Motor neuron (in vitro differentiated cells): Measurements from ENCODE around the gene GALNT16. TPM values are rescaled to one million over a fixed set of nuclear protein-coding genes. Genes with fewer than 3 reads are reported as not detected.
A peak's percentile ranks its signal among the peaks of the same experiment; 100 is the strongest.

Experiments
- ATAC-seq, 8 experiments: fragments of 200-7000 bp; cut with Tn5 transposase; replicated peaks in 6 of 8; 2 replicates each; pipeline ENCODE4 v1.8.0; 2021; ENCODE audit warnings: mild to moderate bottlenecking in 8 of 8, moderate library complexity in 8 of 8
- H3K27ac ChIP-seq, 2 donors: fragments of 250-450 bp; sonication (Bioruptor Pico); 2 replicates each; pipeline ENCODE4 v1.9.0; 2021; ENCODE audit warnings: antibody characterized with exemption in 2 of 2, mild to moderate bottlenecking in 2 of 2, moderate library complexity in 1 of 2
- H3K4me1 ChIP-seq, 2 donors: fragments of 250-450 bp; sonication (Bioruptor Pico); replicated peaks in 1 of 2; 2 replicates each; pipeline ENCODE4 v1.6.1; 2021; ENCODE audit warnings: antibody characterized with exemption in 2 of 2, mild to moderate bottlenecking in 2 of 2, moderate library complexity in 1 of 2
- H3K4me3 ChIP-seq, 5 donors: fragments of 250-450 bp; sonication (Bioruptor Pico); 2 replicates each; pipeline ENCODE4 v1.9.0; 2021; ENCODE audit warnings: antibody characterized with exemption in 5 of 5, mild to moderate bottlenecking in 5 of 5, moderate library complexity in 4 of 5
- WGBS, 10 experiments: fragments of 450-650 bp; shearing (Covaris generic); methylation state at CpG; one replicate each; pipeline ENCODE4 v1.0.0; 2022; 5-methylcytosine and 5-hydroxymethylcytosine counted together
- in situ Hi-C, 9 experiments: fragments of 400-800 bp; cut with MboI; loops; one replicate each; pipeline ENCODE4 v1.15.0; 2021; ENCODE audit warnings: low sequenced_read_pairs in 9 of 9, low pct_unique_long_range_greater_than_20kb in 2 of 9; ENCODE audit not compliant: unreplicated experiment in 9 of 9
- total RNA-seq, 8 experiments: library from RNA; unstranded; fragments of 300-600 nt; gene quantifications; 2 replicates each; pipeline versions ENCODE4 v1.2.3 to v1.2.4, GENCODE V29; 2022

The GALNT16 gene
- total RNA-seq, 8 experiments from 2014 or later = 0.72 to 23.5 (median 11.9) TPM

DNA sequence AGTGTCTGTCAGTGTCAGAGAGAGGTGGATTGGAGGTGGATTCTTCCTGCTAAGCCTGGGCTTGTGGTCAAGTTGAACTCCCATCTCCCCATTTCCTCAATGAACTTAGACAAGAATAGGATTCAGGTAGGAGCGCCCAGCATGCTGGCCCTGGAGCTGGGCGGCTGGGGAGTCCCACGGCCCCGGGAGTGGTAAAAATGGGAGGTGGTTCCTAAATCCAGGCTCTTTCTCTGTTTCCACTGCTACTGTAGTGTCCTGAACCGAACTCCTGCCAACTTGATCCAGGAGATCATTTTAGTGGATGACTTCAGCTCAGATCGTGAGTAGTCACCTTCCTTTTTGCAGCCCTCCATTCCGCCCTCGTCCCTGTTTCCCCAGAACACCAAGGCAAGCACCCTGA, 65.1 kb downstream of the GALNT16 start:
- WGBS, 10 experiments = 90 to 100% (median 94%) methylated on average over 1 to 8 of the region's 8 CpGs; no CpG with 5 or more reads in 5 of the 10 experiments
- Histone ChIP-seq H3K4me3 (no peak overlapping the region), H3K27ac (no peak overlapping the region), H3K4me1 (peaks cover 8 to 16% of the 10 kb centered on the region in 2 donors)
- in situ Hi-C loops = no loop called here
- ATAC-seq = no peak

DNA sequence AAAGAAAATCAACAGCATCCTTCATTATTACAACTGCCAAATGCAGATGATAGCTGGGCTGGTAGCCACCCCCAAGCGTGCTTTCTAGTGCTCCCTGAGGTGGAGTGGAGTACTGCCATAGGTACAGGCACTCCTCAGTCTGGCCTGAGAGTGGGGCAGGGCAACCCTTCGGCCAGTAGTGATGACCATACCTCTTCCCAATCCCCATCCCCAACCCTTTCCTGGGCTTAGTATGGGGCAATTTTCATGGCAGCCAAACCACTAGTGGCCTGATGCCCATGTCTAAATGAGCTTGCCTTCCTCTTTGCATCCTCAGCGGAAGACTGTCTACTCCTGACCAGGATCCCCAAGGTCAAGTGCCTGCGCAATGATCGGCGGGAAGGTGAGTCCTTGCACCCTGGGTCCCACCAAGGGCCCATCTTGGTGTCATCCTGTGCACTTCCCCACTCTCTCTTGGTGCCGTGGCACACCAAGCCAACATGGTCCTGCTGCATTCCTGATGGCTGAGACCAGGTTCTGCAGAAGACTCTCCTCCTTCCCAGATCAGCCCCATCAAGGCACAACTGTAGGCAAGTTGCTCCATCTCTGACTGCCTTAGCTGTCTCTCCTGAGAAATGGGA, 65.8 kb downstream of the GALNT16 start:
- in situ Hi-C loops = no loop called here
- Histone ChIP-seq H3K27ac (no peak overlapping the region), H3K4me3 (no peak overlapping the region), H3K4me1 (peaks cover 8 to 16% of the 10 kb centered on the region in 2 donors)
- 40 to 100% (median 95%) methylated on average over 1 to 4 of the region's 7 CpGs; no CpG with 5 or more reads in 2 of the 10 experiments for WGBS, 10 experiments
- peak in 1 of 8 experiments; percentile 59 for ATAC-seq

DNA sequence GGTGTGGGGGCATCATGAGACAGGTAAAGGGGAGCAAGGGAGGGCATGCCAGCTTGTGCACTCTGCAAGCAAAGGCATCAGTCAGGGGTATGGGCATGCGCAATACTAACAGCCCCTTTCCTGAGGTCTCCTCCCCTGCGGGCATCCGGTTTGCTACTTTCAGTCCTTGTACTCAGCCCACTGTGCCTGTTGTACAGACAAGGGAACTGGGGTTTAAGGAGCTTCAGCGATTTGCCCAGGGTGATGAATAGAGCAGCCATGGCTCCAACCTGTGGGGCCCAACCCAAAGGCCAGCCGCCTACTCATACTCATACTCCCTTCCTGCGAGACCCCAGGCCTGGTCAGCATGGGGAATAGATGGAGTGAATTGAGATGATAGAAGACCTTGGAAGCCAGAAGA, 66.7 kb downstream of the GALNT16 start:
- Histone ChIP-seq H3K4me1 (peaks cover 8 to 16% of the 10 kb centered on the region in 2 donors), H3K4me3 (no peak overlapping the region), H3K27ac (no peak overlapping the region)
- in situ Hi-C loops = no loop called here
- WGBS, 10 experiments = 54 to 81% (median 60%) methylated on average over 3 to 4 of the region's 6 CpGs; no CpG with 5 or more reads in 7 of the 10 experiments
- no peak for ATAC-seq

DNA sequence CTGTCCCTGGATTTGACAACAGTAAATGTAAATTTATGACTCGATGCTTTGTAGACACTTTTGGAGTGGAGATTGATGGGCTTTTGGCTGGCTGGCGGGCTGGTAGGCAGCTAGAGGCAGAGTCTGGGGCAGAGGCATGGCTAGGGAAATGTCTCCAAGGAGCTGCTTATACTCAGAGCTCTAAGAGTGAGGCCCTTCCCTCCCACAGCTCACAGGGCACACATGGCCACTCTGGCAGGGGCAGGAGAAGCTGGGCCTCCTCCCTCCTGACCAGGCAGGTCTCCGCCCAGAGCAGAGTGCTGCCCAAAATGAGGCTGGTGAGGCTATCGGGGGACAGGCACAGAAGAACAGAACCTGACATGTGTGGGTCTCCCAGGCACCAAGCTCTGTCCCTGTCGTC, 67.5 kb downstream of the GALNT16 start:
- Histone ChIP-seq H3K4me3 (no peak overlapping the region), H3K4me1 (peaks cover 8 to 16% of the 10 kb centered on the region in 2 donors), H3K27ac (no peak overlapping the region)
- peak in 2 of 8 experiments; percentile 38 to 63 for ATAC-seq
- in situ Hi-C loops = no loop called here
- 20 to 100% (median 74%) methylated on average over 1 to 4 of the region's 5 CpGs; no CpG with 5 or more reads in 2 of the 10 experiments for WGBS, 10 experiments

DNA sequence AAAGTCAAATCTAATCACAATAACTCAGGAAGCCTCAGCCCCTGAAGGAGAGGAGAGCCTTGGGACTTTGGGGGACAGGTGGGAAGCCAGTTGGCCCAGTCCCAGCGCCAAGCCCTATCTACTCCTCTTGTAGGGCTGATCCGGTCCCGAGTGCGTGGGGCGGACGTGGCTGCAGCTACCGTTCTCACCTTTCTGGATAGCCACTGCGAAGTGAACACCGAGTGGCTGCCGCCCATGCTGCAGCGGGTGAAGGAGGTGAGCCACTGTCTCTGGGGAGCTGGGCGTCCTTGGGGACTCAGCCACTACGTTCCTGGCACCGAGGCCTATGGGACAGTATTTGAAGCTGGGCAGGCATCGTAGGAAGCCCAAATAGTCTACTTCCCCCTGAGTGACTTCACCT, 68.4 kb downstream of the GALNT16 start:
- Histone ChIP-seq H3K4me1 (peaks cover 7 to 13% of the 10 kb centered on the region in 2 donors), H3K4me3 (no peak overlapping the region), H3K27ac (no peak overlapping the region)
- in situ Hi-C loops = no loop called here
- no peak for ATAC-seq
- whole genome bisulfite sequencing, 10 experiments = 77 to 100% (median 80%) methylated on average over 1 to 6 of the region's 15 CpGs; no CpG with 5 or more reads in 5 of the 10 experiments

DNA sequence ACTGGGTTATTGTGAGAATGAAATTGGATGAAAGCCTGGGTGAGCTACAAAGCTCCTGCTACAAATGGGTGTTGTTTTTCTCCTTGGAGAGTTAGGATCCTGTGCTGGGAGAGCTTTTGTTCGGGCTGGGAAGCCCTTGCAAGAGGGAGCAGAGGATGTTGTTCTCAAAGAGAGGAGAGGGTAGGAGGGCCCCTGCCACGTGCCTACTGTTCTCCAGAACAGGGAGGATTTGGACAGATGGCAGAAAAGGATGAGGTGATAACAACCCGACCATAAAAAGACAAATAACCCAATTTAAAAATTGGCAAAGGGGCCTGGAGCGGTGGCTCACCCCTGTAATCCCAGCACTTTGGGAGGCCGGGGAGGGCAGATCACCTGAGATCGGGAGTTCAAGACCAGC, 68.8 kb downstream of the GALNT16 start:
- no peak overlapping the region for H3K4me3 ChIP-seq
- peaks cover 2 to 8% of the 10 kb centered on the region in 2 donors for H3K4me1 ChIP-seq
- no peak for ATAC-seq
- in situ Hi-C loops = no loop called here
- 0 to 86% (median 51%) methylated on average over 1 to 5 of the region's 6 CpGs for WGBS, 10 experiments
- H3K27ac ChIP-seq = no peak overlapping the region

DNA sequence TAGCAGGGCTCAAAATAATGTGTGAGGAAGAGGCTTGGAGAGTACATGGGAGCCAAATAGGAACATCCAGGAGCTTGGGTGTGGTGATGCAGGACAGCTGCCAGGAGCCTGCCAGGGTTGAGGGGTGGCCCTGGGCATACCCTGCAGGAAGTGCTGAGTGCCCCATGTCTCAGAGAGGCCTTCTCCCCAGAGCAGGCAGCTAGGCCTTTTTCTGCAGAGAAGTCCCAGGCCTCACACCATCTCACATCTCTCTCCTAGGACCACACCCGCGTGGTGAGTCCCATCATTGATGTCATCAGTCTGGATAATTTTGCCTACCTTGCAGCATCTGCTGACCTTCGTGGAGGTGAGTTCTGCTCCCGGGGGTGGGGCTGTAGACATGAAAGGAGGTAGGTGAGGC, 71.2 kb downstream of the GALNT16 start:
- in situ Hi-C loops = no loop called here
- Histone ChIP-seq H3K4me1 (no peaks in the 10 kb centered on the region), H3K27ac (no peak overlapping the region), H3K4me3 (no peak overlapping the region)
- WGBS, 10 experiments = 60 to 83% (median 73%) methylated on average over 2 to 3 of the region's 4 CpGs; no CpG with 5 or more reads in 7 of the 10 experiments
- ATAC-seq = no peak

DNA sequence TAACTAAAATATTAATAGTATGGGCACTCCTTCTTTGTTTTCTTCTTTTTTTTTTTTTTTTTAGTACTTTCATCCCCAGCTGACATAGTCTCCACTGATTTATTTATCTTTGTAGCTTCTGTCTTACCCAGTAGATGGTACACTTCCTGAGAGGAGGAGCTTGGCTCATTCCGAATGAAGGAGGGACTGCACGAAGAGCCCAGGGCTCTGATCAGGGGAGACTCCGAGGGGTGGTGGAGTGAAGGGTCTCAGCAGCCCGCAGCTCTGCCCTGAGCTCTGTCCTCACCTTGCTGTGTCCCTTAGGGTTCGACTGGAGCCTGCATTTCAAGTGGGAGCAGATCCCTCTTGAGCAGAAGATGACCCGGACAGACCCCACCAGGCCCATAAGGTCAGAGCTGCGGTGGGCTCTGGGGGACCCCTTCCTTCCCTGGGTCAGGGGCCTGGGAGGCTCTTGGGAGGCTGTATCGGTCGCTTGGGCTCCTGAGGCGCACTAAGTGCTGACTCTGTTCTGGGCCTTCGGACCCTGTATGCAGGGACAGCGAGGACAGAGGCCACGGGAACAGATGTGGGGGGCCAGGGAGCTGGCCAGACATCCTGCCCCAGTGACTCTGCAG, 72.9 kb downstream of the GALNT16 start:
- 10 to 95% (median 67%) methylated on average over 1 to 8 of the region's 13 CpGs; no CpG with 5 or more reads in 2 of the 10 experiments for WGBS, 10 experiments
- Histone ChIP-seq H3K27ac (no peak overlapping the region), H3K4me1 (no peaks in the 10 kb centered on the region), H3K4me3 (no peak overlapping the region)
- in situ Hi-C loops = no loop called here
- ATAC-seq = no peak

DNA sequence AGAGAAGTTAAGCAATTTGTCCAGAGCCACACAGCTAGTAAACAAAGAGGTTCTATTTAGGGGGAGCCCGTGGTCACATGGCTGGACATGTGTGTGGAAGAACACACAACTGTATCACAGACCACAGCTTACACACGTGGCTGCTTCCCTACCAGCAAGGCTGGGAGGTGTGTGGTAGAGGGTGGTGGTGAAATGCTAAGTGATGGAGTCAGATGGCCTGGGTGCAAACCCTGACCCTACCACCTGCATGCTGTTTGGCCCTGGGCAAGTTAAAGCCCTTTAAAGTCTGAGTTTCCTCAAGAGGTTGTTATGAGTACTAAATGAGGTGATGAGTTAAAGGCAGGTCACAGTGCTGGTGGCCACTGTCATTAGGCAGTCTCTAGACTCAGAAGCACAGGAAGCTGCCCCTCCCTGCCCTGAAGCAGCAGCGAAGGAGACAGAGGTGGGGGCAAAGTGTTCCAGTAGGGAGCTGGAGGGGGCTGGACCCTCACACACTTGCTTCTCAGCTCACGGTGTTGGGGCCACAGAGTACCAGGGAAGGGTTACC, 73.9 kb downstream of the GALNT16 start:
- H3K4me3 ChIP-seq = no peak overlapping the region
- H3K27ac ChIP-seq = no peak overlapping the region
- peak in 2 of 8 experiments; percentile 53 to 57 for ATAC-seq
- 30 to 100% (median 52%) methylated on average over 1 to 3 of the region's 4 CpGs; no CpG with 5 or more reads in 6 of the 10 experiments for WGBS, 10 experiments
- H3K4me1 ChIP-seq = no peaks in the 10 kb centered on the region
- in situ Hi-C loops = no loop called here

DNA sequence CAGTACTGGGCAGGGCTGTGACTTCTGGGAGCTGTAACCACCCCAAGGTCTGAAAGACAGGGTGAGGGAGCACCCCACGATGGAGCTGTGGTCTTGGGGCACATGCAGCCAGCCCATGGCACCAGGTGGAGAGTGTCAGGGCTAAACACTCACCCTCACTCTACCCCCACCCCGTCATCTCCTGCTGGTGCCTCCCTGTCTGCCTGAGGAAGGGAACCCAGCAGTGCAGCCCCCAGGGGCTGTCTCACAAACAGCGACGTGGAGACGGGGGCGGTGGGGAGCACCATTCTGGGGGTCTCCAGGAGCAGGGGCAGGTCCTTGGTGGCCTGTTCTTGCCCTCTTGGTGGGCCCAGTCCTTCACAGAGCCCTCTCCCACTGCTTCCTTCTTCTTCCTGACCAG, 74.6 kb downstream of the GALNT16 start:
- H3K4me1 ChIP-seq = no peaks in the 10 kb centered on the region
- in situ Hi-C loops = no loop called here
- H3K4me3 ChIP-seq = no peak overlapping the region
- no peak overlapping the region for H3K27ac ChIP-seq
- WGBS, 10 experiments = 80% methylated on average over 2 of the region's 6 CpGs; no CpG with 5 or more reads in 9 of the 10 experiments
- ATAC-seq = no peak

DNA sequence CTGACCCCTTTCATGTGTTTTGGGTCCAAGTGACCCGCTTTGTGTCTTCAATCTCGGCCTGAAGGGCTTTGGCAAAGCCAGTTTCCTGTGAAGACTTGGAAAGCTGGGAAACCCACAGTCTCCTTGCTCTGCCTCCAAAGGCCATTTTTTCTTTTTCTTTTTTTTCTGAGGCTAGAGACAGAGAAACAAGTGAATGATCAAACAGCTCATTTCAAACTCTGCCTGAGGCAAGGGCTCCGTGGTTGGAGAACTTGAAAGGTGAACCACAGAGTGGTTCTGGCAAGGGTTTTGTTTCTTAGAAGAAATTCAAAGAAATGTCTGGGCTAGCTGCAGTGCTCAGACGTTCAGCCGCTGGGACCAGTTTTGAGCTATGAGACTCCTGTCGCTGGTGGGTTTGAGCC, 75.4 kb downstream of the GALNT16 start:
- 19 to 85% (median 51%) methylated on average over 1 to 4 of the region's 6 CpGs; no CpG with 5 or more reads in 4 of the 10 experiments for WGBS, 10 experiments

DNA sequence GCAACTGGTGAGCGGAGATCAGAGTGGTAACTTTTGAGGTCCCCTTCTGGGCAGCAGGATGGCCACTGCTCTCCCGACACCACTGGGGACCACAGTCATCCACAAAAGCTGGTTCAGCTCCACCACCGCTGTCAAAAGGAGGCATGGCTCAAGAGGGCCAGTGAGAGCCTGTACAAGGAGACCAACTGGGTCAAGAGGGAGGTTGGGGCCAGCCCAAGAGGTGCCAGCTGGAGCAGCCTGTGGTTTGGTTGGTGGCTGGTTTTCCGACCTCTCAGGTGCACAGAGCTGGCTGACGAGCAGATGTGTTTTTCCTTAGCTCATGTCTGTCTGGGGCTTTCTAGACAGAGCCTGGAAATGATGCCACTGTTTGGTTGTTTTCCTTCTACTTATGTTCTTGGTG, 78.0 kb downstream of the GALNT16 start:
- H3K27ac ChIP-seq = no peak overlapping the region
- no peak for ATAC-seq
- in situ Hi-C loops = no loop called here
- no peak overlapping the region for H3K4me3 ChIP-seq
- WGBS, 10 experiments = 38 to 100% (median 92%) methylated on average over 1 to 5 of the region's 5 CpGs; no CpG with 5 or more reads in 2 of the 10 experiments
- no peaks in the 10 kb centered on the region for H3K4me1 ChIP-seq

More for the DNA sequence above, 75.4 kb downstream of the GALNT16 start:
- no peak for ATAC-seq
- in situ Hi-C loops = no loop called here
- H3K4me1 ChIP-seq = no peaks in the 10 kb centered on the region
- H3K4me3 ChIP-seq = no peak overlapping the region
- H3K27ac ChIP-seq = no peak overlapping the region

DNA sequence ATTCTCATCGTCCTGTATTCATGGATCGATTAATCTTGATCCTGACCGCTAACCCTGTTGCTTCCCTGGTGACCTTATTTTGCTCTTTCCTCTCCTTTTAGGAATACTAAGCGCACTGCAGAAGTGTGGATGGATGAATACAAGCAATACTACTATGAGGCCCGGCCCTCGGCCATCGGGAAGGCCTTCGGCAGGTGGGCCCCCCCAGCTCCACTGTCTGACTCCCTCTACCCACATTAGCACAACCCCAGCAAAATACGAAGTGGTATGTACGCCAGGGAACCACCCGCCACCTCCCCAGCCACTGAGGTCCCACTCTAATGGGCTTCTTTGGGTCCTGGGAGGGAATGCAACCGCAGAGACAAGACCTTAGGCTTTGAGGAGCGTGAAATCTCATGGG, 79.5 kb downstream of the GALNT16 start:
- 76 to 93% (median 90%) methylated on average over 2 to 11 of the region's 13 CpGs; no CpG with 5 or more reads in 5 of the 10 experiments for WGBS, 10 experiments
- ATAC-seq = no peak
- no peaks in the 10 kb centered on the region for H3K4me1 ChIP-seq
- in situ Hi-C loops = no loop called here
- H3K27ac ChIP-seq = no peak overlapping the region
- no peak overlapping the region for H3K4me3 ChIP-seq
